ENCODE results near the gene NCOA7. TPM values are rescaled to one million over a fixed set of nuclear protein-coding genes. Genes with fewer than 3 reads are reported as not detected.

NCOA7 gene
- total RNA-seq, 1 experiment from 2014 or later = 14.4 TPM

DNA sequence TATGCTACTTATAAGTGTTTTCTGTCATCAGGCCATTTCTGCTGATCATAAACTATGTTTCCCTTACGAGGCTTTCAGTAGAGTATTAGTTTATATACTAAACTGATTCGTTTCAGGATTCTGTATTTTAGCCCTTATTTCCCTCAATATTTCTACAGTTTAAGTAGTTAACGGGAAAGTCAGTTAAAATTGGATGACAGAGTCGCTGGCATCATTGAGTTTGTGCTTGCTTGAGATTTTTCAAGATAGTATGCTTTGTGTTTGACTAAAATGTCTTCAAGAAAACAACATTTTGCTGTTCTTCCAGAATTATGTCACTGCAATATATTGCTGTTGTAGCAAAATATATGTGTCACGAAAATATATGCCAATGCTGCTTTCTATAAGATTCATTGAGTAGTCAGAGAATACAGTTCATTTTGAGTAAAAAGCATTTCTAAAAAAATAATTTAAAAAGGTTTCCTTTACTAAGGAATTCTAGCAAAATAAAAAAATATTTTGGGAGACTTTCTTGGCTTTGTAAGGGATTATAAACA is 51.4 kb downstream of the NCOA7 start:
- no peak for ATAC-seq
- H3K9me3 Mint-ChIP-seq = no peaks in the 10 kb centered on the region
- no peak overlapping the region for H3K27ac Mint-ChIP-seq
- POLR2A ChIA-PET = no interaction called here
- CTCF ChIA-PET = interaction anchor here (1.5 kb wide), 1 partner anchor 64 kb away, joined by 3 read pairs; no protein-coding TSS in a partner anchor
- TF ChIP-seq, protein P1, sequence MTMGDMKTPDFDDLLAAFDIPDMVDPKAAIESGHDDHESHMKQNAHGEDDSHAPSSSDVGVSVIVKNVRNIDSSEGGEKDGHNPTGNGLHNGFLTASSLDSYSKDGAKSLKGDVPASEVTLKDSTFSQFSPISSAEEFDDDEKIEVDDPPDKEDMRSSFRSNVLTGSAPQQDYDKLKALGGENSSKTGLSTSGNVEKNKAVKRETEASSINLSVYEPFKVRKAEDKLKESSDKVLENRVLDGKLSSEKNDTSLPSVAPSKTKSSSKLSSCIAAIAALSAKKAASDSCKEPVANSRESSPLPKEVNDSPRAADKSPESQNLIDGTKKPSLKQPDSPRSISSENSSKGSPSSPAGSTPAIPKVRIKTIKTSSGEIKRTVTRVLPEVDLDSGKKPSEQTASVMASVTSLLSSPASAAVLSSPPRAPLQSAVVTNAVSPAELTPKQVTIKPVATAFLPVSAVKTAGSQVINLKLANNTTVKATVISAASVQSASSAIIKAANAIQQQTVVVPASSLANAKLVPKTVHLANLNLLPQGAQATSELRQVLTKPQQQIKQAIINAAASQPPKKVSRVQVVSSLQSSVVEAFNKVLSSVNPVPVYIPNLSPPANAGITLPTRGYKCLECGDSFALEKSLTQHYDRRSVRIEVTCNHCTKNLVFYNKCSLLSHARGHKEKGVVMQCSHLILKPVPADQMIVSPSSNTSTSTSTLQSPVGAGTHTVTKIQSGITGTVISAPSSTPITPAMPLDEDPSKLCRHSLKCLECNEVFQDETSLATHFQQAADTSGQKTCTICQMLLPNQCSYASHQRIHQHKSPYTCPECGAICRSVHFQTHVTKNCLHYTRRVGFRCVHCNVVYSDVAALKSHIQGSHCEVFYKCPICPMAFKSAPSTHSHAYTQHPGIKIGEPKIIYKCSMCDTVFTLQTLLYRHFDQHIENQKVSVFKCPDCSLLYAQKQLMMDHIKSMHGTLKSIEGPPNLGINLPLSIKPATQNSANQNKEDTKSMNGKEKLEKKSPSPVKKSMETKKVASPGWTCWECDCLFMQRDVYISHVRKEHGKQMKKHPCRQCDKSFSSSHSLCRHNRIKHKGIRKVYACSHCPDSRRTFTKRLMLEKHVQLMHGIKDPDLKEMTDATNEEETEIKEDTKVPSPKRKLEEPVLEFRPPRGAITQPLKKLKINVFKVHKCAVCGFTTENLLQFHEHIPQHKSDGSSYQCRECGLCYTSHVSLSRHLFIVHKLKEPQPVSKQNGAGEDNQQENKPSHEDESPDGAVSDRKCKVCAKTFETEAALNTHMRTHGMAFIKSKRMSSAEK (CRISPR knock-in tag; IDR thresholded peaks at IDR 0.05; ENCODE audit: borderline replicate concordance) = no peak
- TF ChIP-seq NR3C1 (CRISPR knock-in tag; conservative IDR thresholded peaks at IDR 0.05; ENCODE audit: low read depth) (no peak), ZNF423 (CRISPR knock-in tag; IDR thresholded peaks at IDR 0.05) (no peak), FOXP1 (CRISPR knock-in tag; IDR thresholded peaks at IDR 0.05; ENCODE audit: borderline replicate concordance) (no peak)
- H3K36me3 Mint-ChIP-seq = no peaks in the 10 kb centered on the region
- no peak overlapping the region for H3K4me3 Mint-ChIP-seq
- no peaks in the 10 kb centered on the region for H3K27me3 Mint-ChIP-seq (ENCODE audit: low read depth)
- no peak for DNase-seq (ENCODE audit: low spot score)
- H3K4me1 Mint-ChIP-seq = peaks cover 6% of the 10 kb centered on the region; the same call in 1 of the 2 replicates

DNA sequence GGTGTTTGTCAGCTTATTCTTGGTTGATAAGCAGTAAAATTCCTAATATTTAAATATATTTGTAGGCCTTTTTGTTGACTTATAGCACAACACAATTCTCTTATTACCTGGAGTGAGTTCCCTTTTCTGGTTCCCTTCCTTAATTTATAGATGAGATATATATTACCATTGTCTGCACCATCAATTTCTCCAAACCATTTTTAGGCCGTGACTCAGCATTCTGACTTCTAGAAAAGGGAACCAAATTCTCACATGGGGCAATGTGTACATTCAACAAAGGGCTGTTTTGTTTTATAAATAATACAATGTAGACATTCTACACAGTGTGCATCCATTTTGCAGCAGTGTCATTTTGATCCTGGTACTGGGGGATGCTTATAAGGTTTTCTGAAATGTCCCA is 52.8 kb downstream of the NCOA7 start:
- ATAC-seq (no peak), DNase-seq (ENCODE audit: low spot score) (no peak)
- TF ChIP-seq TEAD1 (CRISPR knock-in tag; IDR thresholded peaks at IDR 0.05) (no peak), SMAD3 (CRISPR knock-in tag; IDR thresholded peaks at IDR 0.05; ENCODE audit: borderline replicate concordance) (no peak), CREM (CRISPR knock-in tag; IDR thresholded peaks at IDR 0.05) (no peak), SP1 (CRISPR knock-in tag; conservative IDR thresholded peaks at IDR 0.05) (no peak), MYBL2 (CRISPR knock-in tag; IDR thresholded peaks at IDR 0.05) (no peak), ZNF219 (CRISPR knock-in tag; IDR thresholded peaks at IDR 0.05; ENCODE audit: borderline replicate concordance) (no peak), MXD4 (CRISPR knock-in tag; IDR thresholded peaks at IDR 0.05; ENCODE audit: borderline replicate concordance) (no peak), GRHL2 (CRISPR knock-in tag; IDR thresholded peaks at IDR 0.05; ENCODE audit: insufficient replicate concordance, severe bottlenecking) (no peak), JUN (CRISPR knock-in tag; IDR thresholded peaks at IDR 0.05) (no peak), NR3C1 (CRISPR knock-in tag; conservative IDR thresholded peaks at IDR 0.05; ENCODE audit: low read depth) (no peak), HMGA2 (CRISPR knock-in tag; IDR thresholded peaks at IDR 0.05) (no peak)
- TF ChIP-seq, protein P2, sequence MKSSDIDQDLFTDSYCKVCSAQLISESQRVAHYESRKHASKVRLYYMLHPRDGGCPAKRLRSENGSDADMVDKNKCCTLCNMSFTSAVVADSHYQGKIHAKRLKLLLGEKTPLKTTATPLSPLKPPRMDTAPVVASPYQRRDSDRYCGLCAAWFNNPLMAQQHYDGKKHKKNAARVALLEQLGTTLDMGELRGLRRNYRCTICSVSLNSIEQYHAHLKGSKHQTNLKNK (CRISPR knock-in tag; IDR thresholded peaks at IDR 0.05) = no peak
- TF ChIP-seq, protein P3, sequence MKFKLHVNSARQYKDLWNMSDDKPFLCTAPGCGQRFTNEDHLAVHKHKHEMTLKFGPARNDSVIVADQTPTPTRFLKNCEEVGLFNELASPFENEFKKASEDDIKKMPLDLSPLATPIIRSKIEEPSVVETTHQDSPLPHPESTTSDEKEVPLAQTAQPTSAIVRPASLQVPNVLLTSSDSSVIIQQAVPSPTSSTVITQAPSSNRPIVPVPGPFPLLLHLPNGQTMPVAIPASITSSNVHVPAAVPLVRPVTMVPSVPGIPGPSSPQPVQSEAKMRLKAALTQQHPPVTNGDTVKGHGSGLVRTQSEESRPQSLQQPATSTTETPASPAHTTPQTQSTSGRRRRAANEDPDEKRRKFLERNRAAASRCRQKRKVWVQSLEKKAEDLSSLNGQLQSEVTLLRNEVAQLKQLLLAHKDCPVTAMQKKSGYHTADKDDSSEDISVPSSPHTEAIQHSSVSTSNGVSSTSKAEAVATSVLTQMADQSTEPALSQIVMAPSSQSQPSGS (CRISPR knock-in tag; IDR thresholded peaks at IDR 0.05; ENCODE audit: borderline replicate concordance, low read depth) = no peak
- TF ChIP-seq, protein P4, sequence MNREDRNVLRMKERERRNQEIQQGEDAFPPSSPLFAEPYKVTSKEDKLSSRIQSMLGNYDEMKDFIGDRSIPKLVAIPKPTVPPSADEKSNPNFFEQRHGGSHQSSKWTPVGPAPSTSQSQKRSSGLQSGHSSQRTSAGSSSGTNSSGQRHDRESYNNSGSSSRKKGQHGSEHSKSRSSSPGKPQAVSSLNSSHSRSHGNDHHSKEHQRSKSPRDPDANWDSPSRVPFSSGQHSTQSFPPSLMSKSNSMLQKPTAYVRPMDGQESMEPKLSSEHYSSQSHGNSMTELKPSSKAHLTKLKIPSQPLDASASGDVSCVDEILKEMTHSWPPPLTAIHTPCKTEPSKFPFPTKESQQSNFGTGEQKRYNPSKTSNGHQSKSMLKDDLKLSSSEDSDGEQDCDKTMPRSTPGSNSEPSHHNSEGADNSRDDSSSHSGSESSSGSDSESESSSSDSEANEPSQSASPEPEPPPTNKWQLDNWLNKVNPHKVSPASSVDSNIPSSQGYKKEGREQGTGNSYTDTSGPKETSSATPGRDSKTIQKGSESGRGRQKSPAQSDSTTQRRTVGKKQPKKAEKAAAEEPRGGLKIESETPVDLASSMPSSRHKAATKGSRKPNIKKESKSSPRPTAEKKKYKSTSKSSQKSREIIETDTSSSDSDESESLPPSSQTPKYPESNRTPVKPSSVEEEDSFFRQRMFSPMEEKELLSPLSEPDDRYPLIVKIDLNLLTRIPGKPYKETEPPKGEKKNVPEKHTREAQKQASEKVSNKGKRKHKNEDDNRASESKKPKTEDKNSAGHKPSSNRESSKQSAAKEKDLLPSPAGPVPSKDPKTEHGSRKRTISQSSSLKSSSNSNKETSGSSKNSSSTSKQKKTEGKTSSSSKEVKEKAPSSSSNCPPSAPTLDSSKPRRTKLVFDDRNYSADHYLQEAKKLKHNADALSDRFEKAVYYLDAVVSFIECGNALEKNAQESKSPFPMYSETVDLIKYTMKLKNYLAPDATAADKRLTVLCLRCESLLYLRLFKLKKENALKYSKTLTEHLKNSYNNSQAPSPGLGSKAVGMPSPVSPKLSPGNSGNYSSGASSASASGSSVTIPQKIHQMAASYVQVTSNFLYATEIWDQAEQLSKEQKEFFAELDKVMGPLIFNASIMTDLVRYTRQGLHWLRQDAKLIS (CRISPR knock-in tag; IDR thresholded peaks at IDR 0.05; ENCODE audit: borderline replicate concordance) = no peak
- TF ChIP-seq, protein P5, sequence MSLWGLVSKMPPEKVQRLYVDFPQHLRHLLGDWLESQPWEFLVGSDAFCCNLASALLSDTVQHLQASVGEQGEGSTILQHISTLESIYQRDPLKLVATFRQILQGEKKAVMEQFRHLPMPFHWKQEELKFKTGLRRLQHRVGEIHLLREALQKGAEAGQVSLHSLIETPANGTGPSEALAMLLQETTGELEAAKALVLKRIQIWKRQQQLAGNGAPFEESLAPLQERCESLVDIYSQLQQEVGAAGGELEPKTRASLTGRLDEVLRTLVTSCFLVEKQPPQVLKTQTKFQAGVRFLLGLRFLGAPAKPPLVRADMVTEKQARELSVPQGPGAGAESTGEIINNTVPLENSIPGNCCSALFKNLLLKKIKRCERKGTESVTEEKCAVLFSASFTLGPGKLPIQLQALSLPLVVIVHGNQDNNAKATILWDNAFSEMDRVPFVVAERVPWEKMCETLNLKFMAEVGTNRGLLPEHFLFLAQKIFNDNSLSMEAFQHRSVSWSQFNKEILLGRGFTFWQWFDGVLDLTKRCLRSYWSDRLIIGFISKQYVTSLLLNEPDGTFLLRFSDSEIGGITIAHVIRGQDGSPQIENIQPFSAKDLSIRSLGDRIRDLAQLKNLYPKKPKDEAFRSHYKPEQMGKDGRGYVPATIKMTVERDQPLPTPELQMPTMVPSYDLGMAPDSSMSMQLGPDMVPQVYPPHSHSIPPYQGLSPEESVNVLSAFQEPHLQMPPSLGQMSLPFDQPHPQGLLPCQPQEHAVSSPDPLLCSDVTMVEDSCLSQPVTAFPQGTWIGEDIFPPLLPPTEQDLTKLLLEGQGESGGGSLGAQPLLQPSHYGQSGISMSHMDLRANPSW (CRISPR knock-in tag; conservative IDR thresholded peaks at IDR 0.05; ENCODE audit: low read depth) = no peak
- TF ChIP-seq, protein P6, sequence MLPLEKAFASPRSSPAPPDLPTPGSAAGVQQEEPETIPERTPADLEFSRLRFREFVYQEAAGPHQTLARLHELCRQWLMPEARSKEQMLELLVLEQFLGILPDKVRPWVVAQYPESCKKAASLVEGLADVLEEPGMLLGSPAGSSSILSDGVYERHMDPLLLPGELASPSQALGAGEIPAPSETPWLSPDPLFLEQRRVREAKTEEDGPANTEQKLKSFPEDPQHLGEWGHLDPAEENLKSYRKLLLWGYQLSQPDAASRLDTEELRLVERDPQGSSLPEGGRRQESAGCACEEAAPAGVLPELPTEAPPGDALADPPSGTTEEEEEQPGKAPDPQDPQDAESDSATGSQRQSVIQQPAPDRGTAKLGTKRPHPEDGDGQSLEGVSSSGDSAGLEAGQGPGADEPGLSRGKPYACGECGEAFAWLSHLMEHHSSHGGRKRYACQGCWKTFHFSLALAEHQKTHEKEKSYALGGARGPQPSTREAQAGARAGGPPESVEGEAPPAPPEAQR (CRISPR knock-in tag; IDR thresholded peaks at IDR 0.05) = no peak
- POLR2A ChIA-PET = no interaction called here
- peaks cover 6% of the 10 kb centered on the region; the same call in 1 of the 2 replicates for H3K4me1 Mint-ChIP-seq
- CTCF ChIA-PET = interaction anchor here (1.5 kb wide), 1 partner anchor 63 kb away, joined by 3 read pairs; no protein-coding TSS in a partner anchor
- H3K36me3 Mint-ChIP-seq = no peaks in the 10 kb centered on the region
- no peak overlapping the region for H3K4me3 Mint-ChIP-seq
- H3K9me3 Mint-ChIP-seq = 0 out of 2 replicates have a peak, but pooled peaks cover 4% of the 10 kb centered on the region
- no peaks in the 10 kb centered on the region for H3K27me3 Mint-ChIP-seq (ENCODE audit: low read depth)
- no peak overlapping the region for H3K27ac Mint-ChIP-seq
